GM19372 (cell line): Measurements from ENCODE around the gene SNCA.

Experiments
- ATAC-seq: cut with Tn5 transposase; IDR thresholded peaks from one replicate; pipeline ENCODE4 v1.9.1; 2021; ENCODE audit warnings: mild to moderate bottlenecking, low read depth, moderate library complexity; ENCODE audit not compliant: unreplicated experiment

Gene SNCA

GRCh38 chr4:89757154-89757719, 79.7 kb downstream of the SNCA start:
- no peak for ATAC-seq

GRCh38 chr4:89755220-89755619, 81.7 kb downstream of the SNCA start:
- no peak for ATAC-seq

DNA sequence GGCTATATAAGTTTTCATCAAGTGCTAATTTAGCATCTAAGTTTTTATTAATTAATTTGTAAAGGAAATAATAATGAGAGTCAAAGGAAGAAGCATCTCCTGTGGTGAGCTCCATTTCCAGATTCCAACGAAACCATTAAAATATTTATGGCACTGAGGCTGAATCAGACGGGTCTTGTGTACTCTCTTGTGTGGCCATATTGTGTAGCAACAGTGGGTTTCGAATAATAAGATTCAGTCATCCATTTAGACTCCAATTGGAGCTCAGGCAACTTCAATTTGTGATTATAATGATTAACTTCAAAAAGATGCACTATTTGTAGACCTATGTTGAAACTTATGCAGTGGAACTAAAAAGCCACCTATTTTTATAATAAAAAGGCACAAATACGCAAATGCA, 82.4 kb downstream of the SNCA start:
- no peak for ATAC-seq

DNA sequence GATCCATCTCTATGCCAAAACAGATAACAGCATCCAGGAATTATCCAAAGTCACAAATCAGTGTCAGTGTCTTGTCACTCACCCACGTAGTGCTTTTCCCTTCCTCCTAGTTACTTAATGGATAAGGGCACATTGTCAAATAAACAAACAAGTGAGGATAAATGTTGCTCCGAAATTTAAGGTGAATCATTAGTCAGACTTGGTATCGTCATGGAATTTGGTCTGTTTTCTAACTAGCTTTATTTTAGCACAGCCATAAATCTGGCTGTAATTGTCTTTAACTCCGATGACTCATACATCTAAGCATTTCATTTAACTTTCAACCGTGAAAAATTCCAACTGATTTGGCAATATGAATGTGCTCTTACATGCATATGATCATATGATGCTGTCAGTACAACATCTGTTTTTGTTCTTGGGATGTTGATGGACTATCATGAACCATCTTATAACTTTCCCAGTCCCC, 83.3 kb downstream of the SNCA start:
- no peak for ATAC-seq

DNA sequence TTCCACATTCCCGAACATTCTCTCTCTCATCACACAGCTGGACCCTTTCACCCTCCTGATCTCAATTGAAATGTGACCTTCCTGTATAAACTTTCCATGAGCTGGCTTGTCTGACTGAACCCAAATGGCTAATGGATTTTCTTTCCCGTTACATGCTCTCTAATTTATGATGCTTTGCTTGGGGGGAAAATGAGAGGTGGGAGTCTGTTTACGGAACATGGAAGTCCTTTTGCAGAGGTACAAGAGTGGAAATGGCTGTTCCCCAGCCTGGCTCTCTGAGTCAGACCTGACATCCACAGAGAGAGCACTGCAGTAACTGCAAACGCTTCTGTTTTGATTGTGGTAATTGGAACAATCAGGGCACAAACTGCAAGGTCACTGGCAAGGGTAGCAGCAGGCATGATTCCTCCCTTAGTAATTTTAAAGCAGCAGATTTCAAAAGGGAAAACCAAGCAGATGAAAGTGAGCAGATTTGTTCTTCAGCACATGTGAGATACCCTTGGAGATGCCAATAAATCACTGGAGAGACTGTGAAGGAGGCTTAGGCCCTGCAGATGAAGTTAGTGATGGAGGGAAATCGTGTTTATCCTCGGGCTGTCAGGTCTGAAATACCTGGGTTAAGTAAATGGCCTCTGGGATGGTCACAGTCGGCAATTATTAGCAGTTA, 83.9 kb downstream of the SNCA start:
- no peak for ATAC-seq

DNA sequence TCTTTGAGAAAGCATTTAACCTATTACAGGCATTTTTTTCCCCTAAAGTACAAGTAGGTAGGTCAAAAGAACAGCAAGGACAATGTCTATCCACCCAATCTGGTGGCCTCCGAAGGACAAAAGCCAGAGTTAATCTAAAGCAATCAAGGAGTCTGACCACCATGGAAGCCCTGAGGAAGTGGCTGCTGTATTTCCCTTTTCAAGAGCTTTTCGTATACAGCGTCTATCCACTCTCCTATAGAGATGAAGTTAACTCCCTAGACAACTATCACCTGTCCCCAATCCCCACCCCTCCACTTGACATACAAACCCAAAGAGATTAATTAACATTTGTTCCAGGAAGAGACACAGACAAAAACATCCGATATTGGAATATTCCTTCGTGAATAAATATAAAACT, 85.5 kb downstream of the SNCA start:
- ATAC-seq: no peak

- ATAC-seq: no peak
Measured at GRCh38 chr4:89746377-89746776, 90.6 kb downstream of the SNCA start.

GRCh38 chr4:89745708-89746107, 91.3 kb downstream of the SNCA start:
- ATAC-seq: no peak

- no peak for ATAC-seq
Measured at GRCh38 chr4:89744914-89745313, 92.0 kb downstream of the SNCA start.

DNA sequence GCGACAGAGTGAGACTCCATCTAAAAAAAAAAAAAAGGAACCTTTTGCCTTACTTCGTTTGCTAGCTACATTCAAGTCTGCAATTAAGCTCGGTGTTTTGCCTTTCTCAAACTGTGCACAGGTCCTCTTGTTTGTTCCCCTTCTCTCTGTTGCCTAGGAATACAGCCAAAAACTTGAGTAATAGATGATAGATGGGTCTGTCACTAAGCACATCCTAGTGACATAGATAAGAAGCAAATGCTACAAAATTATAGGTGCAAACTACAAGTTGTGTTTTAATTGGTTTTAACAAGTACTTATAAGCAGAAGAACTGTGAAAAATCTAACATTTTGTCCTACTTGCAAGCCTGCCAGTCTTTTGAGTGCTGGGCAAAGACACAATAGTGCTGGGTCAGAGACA, 95.2 kb downstream of the SNCA start:
- no peak for ATAC-seq

GRCh38 chr4:89739311-89739988, 97.5 kb downstream of the SNCA start:
- no peak for ATAC-seq

DNA sequence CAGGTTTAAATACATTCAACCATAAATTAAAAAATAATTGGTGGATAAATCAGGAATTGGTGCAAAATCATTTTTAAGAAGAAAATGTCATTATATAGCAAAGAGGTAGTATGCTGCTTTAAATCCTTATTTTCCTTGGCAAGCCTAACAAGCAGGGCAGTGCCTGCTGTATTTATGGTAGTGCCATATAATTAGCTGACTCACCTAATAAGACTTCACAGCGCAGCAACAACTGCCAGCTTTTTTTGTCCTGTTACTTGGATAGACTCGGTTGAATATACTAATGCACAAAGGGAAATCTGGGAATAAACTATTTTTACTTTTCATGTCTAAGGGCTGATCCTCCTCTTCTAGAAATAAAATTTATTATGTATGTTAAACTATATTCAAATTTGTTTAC, 99.1 kb downstream of the SNCA start:
- ATAC-seq: no peak

DNA sequence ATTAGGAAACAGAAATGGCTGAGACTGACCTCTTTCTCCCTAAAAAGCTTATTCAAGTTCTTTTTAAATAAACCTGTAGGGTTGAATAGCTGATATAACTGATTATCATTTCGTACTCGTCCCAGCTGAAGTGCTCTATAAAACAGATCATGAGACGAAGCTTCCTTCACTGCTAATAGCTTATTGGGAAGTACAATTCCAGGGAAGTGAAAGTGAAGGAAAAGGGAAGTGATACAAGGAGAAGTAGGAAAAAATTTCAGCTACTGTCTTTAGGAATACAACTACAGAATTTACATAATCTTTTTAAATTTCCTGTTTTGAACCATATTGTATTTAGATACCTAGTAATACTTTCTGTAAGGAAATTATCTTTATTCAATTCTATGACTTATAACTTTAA, 103.0 kb downstream of the SNCA start:
- ATAC-seq: no peak

DNA sequence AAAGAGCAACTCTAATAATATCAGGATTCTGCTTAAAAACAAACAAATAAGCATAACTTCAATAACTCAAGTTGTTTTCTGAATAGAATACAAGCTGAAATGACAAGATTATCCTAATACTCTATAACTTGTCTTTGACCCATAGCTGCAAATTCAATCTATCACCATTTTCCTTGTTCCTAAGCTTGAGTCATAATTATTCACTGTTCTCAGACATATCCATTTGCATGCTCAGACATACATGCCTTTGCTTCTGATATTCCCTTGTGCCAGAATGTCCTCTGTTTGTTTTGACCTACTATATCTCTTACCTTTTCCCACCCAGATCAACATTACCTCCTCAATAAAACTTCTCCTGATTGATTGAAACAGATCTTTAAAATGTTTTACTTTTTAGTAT, 109.7 kb downstream of the SNCA start:
- ATAC-seq: no peak

DNA sequence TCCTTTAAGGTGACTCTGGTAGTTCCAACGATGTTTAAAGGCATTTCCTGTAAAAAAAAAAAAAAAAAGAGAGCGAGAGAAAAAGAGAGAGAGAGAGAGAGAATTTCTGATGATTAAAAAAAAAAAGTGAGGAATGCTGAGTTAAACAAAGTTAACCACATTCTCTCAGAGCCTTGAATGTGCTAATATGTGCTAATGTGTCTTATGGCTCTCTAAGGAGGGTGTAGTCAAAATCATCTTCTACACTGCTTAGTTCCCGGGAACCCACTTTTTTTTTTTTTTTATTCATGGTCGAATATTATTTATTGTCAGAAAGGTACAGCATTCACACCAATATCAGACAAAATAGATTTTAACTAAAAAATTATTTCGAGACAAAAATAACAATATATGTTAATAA, 111.7 kb downstream of the SNCA start:
- no peak for ATAC-seq

DNA sequence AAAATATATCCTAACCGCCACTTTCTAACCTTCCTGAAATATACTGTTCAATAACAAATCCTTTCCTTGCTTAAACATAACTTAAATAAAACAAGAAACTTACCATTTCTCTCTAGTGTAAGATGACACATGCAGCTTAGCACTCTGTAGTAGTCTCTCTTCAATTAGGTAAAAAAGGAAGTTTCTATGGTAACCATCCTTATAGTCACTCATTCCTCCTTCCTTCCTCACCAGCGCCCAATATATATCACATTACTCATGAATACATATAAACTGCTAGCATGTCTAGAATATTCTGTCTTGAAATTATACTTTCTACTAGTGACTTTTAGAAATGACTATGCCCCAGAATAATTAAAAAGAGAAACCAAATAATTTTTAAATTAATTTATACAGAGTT, 112.2 kb downstream of the SNCA start:
- ATAC-seq: no peak

- ATAC-seq: no peak
Measured at GRCh38 chr4:89723096-89723495, 113.9 kb downstream of the SNCA start.

DNA sequence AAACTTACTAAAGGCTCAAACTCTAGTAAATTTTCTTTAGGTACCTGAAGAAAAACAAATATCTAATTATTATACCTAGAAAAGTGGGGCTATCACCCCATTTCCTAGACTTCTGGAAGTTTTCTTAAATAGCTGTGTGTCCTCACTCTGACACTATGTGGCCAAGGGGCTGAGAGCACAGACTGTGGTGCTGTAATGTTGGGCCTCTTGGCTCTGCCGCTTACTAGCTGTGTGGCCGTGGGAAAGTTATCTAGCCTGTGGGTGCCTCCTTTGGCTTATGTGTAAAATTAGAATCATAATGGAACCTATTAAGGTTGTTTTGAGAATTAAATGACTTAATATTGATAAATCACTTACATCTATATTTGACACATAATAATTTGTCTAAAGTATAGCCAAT, 114.4 kb downstream of the SNCA start:
- no peak for ATAC-seq

DNA sequence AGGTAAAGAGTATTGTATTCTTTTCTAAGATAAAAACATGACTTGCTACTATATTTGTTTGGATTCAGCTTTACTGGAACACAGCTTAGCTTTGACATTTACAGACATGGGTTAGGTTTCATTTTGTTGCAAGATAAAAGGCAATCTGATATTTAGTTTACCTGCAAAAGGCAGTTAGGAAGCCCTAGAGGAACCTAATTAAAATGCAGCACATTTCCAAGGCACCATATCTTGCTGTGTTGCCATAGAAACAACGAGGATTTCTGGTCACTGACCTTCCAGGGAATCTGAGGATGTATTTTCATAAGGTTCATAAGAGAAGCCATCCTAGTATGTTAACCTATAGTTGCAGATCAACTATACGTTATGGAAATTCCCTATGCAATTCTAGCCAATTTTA, 116.0 kb downstream of the SNCA start:
- no peak for ATAC-seq

DNA sequence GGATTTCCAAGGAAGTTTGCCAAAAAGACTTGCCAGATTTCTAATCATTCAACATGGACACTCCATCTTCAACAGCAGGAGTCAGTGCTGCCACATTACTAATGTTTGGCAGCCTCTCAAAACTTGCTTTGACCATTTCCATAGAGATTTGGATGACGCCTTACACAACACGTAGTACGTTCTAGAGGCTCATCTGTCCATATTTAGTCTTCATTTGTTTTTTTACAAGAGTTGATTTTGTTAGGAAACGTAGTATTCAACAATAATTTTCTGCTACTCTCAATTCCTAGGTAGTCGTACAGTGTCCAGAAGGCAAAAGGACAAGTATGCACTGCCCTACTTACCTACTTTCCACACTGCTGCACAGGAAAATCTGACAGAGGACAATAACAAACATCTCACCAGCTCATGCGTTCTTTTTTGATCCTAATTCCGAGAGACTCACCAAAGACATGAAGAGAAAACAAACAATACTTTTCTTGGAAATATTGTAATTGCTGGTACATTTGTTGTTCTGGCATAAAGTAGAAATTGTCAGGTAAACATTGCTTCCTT, 117.3 kb downstream of the SNCA start:
- ATAC-seq: no peak

DNA sequence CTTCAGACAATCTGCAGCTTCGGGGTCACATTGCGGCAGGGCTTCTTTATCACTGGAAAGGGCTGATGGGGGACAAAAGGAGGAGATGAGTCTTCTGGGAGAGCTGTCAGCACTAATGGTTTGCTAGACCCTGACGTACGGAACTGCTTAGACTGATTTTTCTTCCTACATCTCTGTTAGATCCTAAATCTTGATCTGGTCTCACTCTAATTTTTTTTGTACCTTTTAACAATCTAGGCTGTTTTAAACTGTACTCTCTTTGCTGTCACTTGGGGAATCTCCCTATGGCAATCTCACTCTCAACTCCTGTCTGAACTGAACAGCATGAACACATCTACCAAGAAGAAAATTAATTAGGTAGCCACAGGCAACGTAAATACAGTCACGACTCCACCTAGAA, 120.1 kb downstream of the SNCA start:
- ATAC-seq: no peak

- ATAC-seq: no peak
Measured at GRCh38 chr4:89715631-89716030, 121.3 kb downstream of the SNCA start.
